DLD1 (cell line): ENCODE data around the gene ZNF184.

ENCODE experiments used
- in situ Hi-C: cut with HindIII; loops from 2 replicates; pipeline ENCODE4 v1.10.0; 2017; ENCODE audit warnings: low sequenced_read_pairs

The ZNF184 gene

GRCh38 chr6:27479319-27480182 lies 6.6 kb upstream of the ZNF184 start:
- in situ Hi-C loops = no loop called here

- in situ Hi-C loops = no loop called here
Observed at GRCh38 chr6:27478706-27479318, 5.9 kb upstream of the ZNF184 start.

GRCh38 chr6:27478141-27478705 lies 5.3 kb upstream of the ZNF184 start:
- in situ Hi-C loops = no loop called here

GRCh38 chr6:27477318-27478013 lies 4.6 kb upstream of the ZNF184 start:
- in situ Hi-C loops = no loop called here

- in situ Hi-C loops = no loop called here
Observed at GRCh38 chr6:27476090-27476489, 3.2 kb upstream of the ZNF184 start.

- in situ Hi-C loops = no loop called here
Observed at GRCh38 chr6:27474672-27475071, 1.8 kb upstream of the ZNF184 start.

- in situ Hi-C loops = no loop called here
Observed at GRCh38 chr6:27474172-27474465, 1.2 kb upstream of the ZNF184 start.

GRCh38 chr6:27472182-27472616 lies 706 bp downstream of the ZNF184 start:
- in situ Hi-C loops = no loop called here

GRCh38 chr6:27471365-27472115 lies 1.4 kb downstream of the ZNF184 start:
- in situ Hi-C loops = no loop called here

GRCh38 chr6:27470023-27470422 lies 2.9 kb downstream of the ZNF184 start:
- in situ Hi-C loops = no loop called here

GRCh38 chr6:27468334-27468733 lies 4.6 kb downstream of the ZNF184 start:
- in situ Hi-C loops = no loop called here

- in situ Hi-C loops = no loop called here
Observed at GRCh38 chr6:27452496-27452897, 20.4 kb downstream of the ZNF184 start.

- in situ Hi-C loops = no loop called here
Observed at GRCh38 chr6:27451660-27452390, 21.1 kb downstream of the ZNF184 start.

GRCh38 chr6:27448456-27448855 lies 24.4 kb downstream of the ZNF184 start:
- in situ Hi-C loops = no loop called here

GRCh38 chr6:27442932-27443331 lies 30.0 kb downstream of the ZNF184 start:
- in situ Hi-C loops = no loop called here

GRCh38 chr6:27441001-27441400 lies 31.9 kb downstream of the ZNF184 start:
- in situ Hi-C loops = no loop called here

- in situ Hi-C loops = no loop called here
Observed at GRCh38 chr6:27439371-27439770, 33.5 kb downstream of the ZNF184 start.

- in situ Hi-C loops = no loop called here
Observed at GRCh38 chr6:27433714-27434113, 39.2 kb downstream of the ZNF184 start.

GRCh38 chr6:27428966-27429365 lies 43.9 kb downstream of the ZNF184 start:
- in situ Hi-C loops = no loop called here

GRCh38 chr6:27428502-27428901 lies 44.4 kb downstream of the ZNF184 start:
- in situ Hi-C loops = no loop called here
